Smooth muscle cell (in vitro differentiated cells): ENCODE data around the gene CDCA4. TPM values are rescaled to one million over a fixed set of nuclear protein-coding genes. Genes with fewer than 3 reads are reported as not detected.

Source experiments
- DNase-seq: peaks from one replicate; lab custom pipeline; 2025; ENCODE audit not compliant: unreplicated experiment; lab: John Stamatoyannopoulos, UW
- H2AFZ ChIP-seq: fragments of 200-600 bp; sonication (generic); 2 replicates; pipeline ENCODE4 v1.6.0; 2016; ENCODE audit warnings: antibody characterized with exemption, low read depth, mild to moderate bottlenecking
- H3F3A ChIP-seq: fragments of 200-600 bp; sonication (generic); 2 replicates; pipeline ENCODE4 v1.6.0; 2017; ENCODE audit warnings: antibody characterized with exemption, low read depth
- H3K27ac ChIP-seq: fragments of 200-600 bp; sonication (generic); 2 replicates; pipeline ENCODE4 v1.5.1; 2016; ENCODE audit warnings: low read depth, mild to moderate bottlenecking
- H3K27me3 ChIP-seq: fragments of 200-600 bp; sonication (generic); 2 replicates; pipeline ENCODE4 v1.6.1; 2016; ENCODE audit warnings: low read depth, mild to moderate bottlenecking
- H3K36me3 ChIP-seq: fragments of 200-600 bp; sonication (generic); 2 replicates; pipeline ENCODE4 v1.5.1; 2016; ENCODE audit warnings: low read depth
- H3K4me1 ChIP-seq: fragments of 200-600 bp; sonication (generic); 2 replicates; pipeline ENCODE4 v1.5.1; 2016; ENCODE audit warnings: low read depth
- H3K4me2 ChIP-seq: fragments of 200-600 bp; sonication (generic); 2 replicates; pipeline ENCODE4 v1.6.0; 2016; ENCODE audit warnings: mild to moderate bottlenecking
- H3K4me3 ChIP-seq: fragments of 200-600 bp; sonication (generic); 2 replicates; pipeline ENCODE4 v1.5.1; 2016; ENCODE audit warnings: mild to moderate bottlenecking
- H3K79me2 ChIP-seq: fragments of 200-600 bp; sonication (generic); 2 replicates; pipeline ENCODE4 v1.6.0; 2016; ENCODE audit warnings: low read depth, mild to moderate bottlenecking
- H3K9ac ChIP-seq: fragments of 200-600 bp; sonication (generic); 2 replicates; pipeline ENCODE4 v1.6.0; 2016; ENCODE audit warnings: low read depth
- H3K9me3 ChIP-seq: fragments of 200-600 bp; sonication (generic); replicated peaks from 2 replicates; pipeline ENCODE4 v1.5.1; 2016; ENCODE audit warnings: low read depth
- H4K20me1 ChIP-seq: fragments of 200-600 bp; sonication (generic); 2 replicates; pipeline ENCODE4 v1.6.0; 2016; ENCODE audit warnings: low read depth
- WGBS: methylation state at CpG from one replicate; pipeline ENCODE4 v1.1.7; 2016; ENCODE audit warnings: low lambda C conversion rate; 5-methylcytosine and 5-hydroxymethylcytosine counted together
- polyA plus RNA-seq: library from polyadenylated mRNA; unstranded; fragments of >200 nt; fragmentation: Nextera tagmentation; extraction: Ambion mirVana; gene quantifications from 2 replicates; pipeline ENCODE4 v1.2.1, GENCODE V29; 2016
- total RNA-seq: library from RNA; depleted of rRNA; stranded (reverse); fragments of >200 nt; gene quantifications from 2 replicates; pipeline ENCODE4 v1.2.3, GENCODE V29; 2014
- TF ChIP-seq, protein P1 (sequence below): fragments of 200-600 bp; sonication (generic); IDR thresholded peaks from 2 replicates; pipeline ENCODE4 v1.5.1; 2017; ENCODE audit warnings: borderline replicate concordance, mild to moderate bottlenecking, antibody characterized with exemption; ENCODE audit not compliant: insufficient read depth, poor library complexity, severe bottlenecking

Gene CDCA4
- total and polyA plus RNA-seq, 2 experiments from 2014 or later = 15.1 to 23.5 TPM

DNA sequence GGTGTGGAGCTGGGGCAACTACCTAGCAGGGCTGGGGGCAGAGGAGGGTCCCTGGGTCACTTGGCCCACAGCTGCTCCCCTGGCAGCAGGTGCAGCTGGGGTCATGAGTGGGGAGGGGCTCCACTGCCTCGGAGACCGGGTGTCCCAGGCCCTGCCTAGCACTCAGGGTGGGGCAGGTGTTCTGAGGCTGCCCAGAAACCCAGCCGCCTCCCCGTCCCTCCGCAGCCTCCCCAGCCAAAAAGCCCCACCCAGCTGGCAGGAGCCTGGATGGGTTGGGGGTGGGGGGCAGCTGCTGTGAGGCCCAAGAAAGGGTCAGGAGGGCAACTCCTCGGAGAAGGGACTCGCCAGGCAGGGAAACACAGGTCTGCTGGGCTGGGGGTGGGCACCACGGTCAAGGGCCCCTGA is 53.9 kb downstream of the CDCA4 start:
- no peaks in the 10 kb centered on the region for H3K9me3 ChIP-seq
- no peak overlapping the region for H2AFZ ChIP-seq
- TF ChIP-seq, protein P1, sequence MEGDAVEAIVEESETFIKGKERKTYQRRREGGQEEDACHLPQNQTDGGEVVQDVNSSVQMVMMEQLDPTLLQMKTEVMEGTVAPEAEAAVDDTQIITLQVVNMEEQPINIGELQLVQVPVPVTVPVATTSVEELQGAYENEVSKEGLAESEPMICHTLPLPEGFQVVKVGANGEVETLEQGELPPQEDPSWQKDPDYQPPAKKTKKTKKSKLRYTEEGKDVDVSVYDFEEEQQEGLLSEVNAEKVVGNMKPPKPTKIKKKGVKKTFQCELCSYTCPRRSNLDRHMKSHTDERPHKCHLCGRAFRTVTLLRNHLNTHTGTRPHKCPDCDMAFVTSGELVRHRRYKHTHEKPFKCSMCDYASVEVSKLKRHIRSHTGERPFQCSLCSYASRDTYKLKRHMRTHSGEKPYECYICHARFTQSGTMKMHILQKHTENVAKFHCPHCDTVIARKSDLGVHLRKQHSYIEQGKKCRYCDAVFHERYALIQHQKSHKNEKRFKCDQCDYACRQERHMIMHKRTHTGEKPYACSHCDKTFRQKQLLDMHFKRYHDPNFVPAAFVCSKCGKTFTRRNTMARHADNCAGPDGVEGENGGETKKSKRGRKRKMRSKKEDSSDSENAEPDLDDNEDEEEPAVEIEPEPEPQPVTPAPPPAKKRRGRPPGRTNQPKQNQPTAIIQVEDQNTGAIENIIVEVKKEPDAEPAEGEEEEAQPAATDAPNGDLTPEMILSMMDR = no peak
- no peaks in the 10 kb centered on the region for H3K36me3 ChIP-seq
- H3K79me2 ChIP-seq = no peaks in the 10 kb centered on the region
- H3K27ac ChIP-seq = no peak overlapping the region
- H3K4me2 ChIP-seq = peak overlapping the region; percentile 88
- H3K27me3 ChIP-seq = no peaks in the 10 kb centered on the region
- peaks cover 31% of the 10 kb centered on the region for H4K20me1 ChIP-seq
- no peak overlapping the region for H3K9ac ChIP-seq
- WGBS = 79% methylated on average over 8 of the region's 8 CpGs
- no peak overlapping the region for H3K4me3 ChIP-seq
- no peak for DNase-seq
- H3K4me1 ChIP-seq = peaks cover 17% of the 10 kb centered on the region
- H3F3A ChIP-seq = no peaks in the 10 kb centered on the region

DNA sequence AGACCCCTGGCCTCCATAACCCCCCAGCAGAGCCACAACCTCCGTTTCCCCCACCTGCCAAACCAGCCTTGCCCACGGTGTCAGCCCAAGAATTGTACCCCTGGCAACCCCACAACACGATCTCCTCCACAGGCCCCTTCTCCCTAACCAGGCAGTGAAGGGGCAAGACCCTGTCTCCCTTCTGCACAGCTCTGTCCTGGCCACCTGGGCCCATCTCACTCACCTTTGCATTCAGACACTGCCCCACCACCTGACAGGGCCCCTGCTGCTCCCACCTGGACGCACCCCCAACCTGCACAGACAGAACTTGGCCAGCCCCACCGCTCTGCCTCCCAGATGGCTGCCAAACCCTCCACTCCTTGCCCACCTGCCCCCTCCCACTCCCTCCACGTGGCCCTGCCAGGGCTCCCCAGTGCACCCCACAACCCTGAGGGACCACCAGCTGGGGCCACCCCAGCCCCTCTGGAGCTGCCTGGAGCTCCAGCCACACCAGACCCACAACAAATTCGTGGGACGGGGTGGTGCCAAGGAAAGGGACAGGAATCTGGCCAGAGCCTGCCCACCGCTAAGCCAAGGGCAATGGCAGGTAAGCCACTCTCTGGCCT is 54.5 kb downstream of the CDCA4 start:
- Histone ChIP-seq H3K27me3 (no peaks in the 10 kb centered on the region), H3K9me3 (no peaks in the 10 kb centered on the region), H3K9ac (no peak overlapping the region), H3K4me1 (peaks cover 17% of the 10 kb centered on the region), H3K79me2 (no peaks in the 10 kb centered on the region), H3K4me3 (no peak overlapping the region), H3K36me3 (no peaks in the 10 kb centered on the region), H3K27ac (no peak overlapping the region), H3F3A (no peaks in the 10 kb centered on the region), H3K4me2 (no peak overlapping the region), H2AFZ (no peak overlapping the region), H4K20me1 (peaks cover 31% of the 10 kb centered on the region)
- 93% methylated on average over 9 of the region's 9 CpGs for WGBS
- no peak for DNase-seq
- TF ChIP-seq, protein P1 = no peak

DNA sequence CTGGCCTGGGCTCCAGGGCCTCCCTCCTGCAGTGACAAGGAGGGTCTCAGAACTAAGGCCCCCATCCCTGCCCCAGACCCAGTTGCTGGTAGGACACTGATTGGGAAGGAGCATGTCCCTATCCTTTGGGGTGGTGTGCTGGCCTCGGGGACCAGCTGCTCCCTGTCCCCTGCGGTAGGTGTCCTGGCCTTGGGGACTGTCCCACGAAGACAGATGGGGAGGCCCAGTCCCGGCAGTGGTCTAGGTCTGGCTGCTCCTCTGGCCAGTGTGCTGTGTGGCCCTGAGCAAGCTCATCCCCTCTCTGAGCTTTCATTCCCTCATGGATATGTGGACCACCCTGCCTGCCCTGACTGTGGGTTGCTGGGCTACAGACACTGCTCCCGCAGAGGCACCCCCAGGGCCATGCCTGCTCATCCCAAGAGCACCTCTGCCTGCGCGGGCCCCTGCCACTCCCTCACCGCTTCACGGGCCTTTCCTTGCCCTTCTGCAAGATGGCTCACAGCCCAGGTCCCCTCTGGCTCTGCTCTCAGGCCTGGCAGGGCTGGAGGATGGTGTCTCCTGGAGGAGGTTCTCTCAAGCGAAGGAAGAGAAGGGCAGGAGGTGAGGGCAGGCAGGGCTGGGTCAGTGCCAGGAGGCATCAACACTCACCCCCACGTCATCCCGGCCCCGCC is 55.2 kb downstream of the CDCA4 start:
- H3K36me3 ChIP-seq = no peaks in the 10 kb centered on the region
- TF ChIP-seq, protein P1 = no peak
- H3K9ac ChIP-seq = no peak overlapping the region
- H3K27ac ChIP-seq = no peak overlapping the region
- no peaks in the 10 kb centered on the region for H3K9me3 ChIP-seq
- H4K20me1 ChIP-seq = peaks cover 33% of the 10 kb centered on the region
- WGBS = 92% methylated on average over 13 of the region's 13 CpGs
- no peak for DNase-seq
- H3F3A ChIP-seq = no peaks in the 10 kb centered on the region
- no peak overlapping the region for H2AFZ ChIP-seq
- no peaks in the 10 kb centered on the region for H3K27me3 ChIP-seq
- H3K4me3 ChIP-seq = no peak overlapping the region
- no peak overlapping the region for H3K4me2 ChIP-seq
- H3K79me2 ChIP-seq = no peaks in the 10 kb centered on the region
- peaks cover 13% of the 10 kb centered on the region for H3K4me1 ChIP-seq
